Measurements from ENCODE around the gene LRMDA.

The LRMDA gene

DNA sequence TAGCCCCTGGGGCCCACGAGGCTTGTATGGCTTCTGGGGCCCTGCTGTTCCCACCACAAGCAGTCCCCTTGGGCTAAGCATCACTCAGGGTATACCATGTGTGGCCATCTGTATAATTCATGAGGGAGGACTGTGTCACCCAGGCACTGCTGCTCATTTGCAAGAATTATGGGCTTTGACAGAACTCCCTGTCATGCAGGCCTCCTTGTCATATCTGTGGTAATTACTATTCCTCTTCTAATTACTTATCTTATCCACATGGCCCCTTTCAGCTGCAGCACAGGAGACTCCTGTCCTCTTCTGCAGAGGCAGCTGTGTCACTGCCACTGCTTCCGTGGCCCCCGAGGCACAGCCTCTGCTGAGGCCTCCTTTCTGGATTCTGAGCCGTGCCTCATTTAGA, 46.3 kb downstream of the LRMDA start:
- Mint-ChIP-seq H3K4me1 (ENCODE audit: low read depth) (no peaks in the 10 kb centered on the region), H3K9me3 (no peaks in the 10 kb centered on the region), H3K36me3 (ENCODE audit: low read depth) (no peaks in the 10 kb centered on the region), H3K4me3 (peak overlapping the region; percentile 19), H3K27ac (no peak overlapping the region), H3K27me3 (ENCODE audit: low read depth) (no peaks in the 10 kb centered on the region)

DNA sequence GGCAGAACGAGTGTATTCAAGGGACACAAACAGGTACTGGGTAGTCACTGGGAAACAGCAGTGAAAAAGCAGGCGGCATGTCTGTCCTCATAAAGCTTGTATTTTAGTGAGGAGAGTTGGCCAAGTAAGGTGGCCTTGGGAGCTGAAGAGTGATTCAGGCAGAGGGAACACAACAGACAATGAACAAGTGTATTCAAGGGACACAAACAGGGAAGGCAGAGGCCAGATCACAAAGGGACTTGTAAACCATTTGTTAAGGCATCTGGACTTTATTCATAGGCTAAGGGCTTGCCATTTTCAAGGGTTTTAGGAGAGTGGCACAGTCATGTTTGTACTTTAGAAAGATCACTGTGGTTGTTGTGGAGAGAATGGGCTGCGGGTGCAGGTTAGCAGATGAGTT, 49.0 kb downstream of the LRMDA start:
- H3K27ac Mint-ChIP-seq = no peak overlapping the region

DNA sequence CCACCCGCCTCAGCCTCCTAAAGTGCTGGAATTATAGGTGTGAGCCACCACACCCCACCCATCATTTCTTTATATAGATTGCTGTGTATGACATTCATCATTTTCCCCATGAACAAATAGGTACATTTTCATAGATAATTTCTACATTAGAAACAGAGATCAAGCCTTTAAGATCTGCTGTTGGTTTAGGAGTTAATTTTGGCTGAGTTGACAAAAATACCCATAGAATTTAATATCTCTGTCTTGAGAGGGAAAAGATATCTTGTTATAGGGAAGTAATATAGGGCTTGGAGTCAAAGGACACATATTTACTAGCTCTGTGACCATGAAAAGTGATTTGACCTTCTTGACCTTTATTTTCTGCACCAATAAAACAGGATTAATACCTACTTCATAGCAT, 51.8 kb downstream of the LRMDA start:
- no peaks in the 10 kb centered on the region for H3K27me3 Mint-ChIP-seq (ENCODE audit: low read depth)
- H3K4me1 Mint-ChIP-seq (ENCODE audit: low read depth) = no peaks in the 10 kb centered on the region
- H3K27ac Mint-ChIP-seq = no peak overlapping the region
- no peaks in the 10 kb centered on the region for H3K9me3 Mint-ChIP-seq
- H3K4me3 Mint-ChIP-seq = no peak overlapping the region
- H3K36me3 Mint-ChIP-seq (ENCODE audit: low read depth) = no peaks in the 10 kb centered on the region

More for the DNA sequence above, 49.0 kb downstream of the LRMDA start:
- H3K27me3 Mint-ChIP-seq (ENCODE audit: low read depth) = no peaks in the 10 kb centered on the region
- H3K9me3 Mint-ChIP-seq = no peaks in the 10 kb centered on the region
- H3K4me3 Mint-ChIP-seq = no peak overlapping the region
- no peaks in the 10 kb centered on the region for H3K4me1 Mint-ChIP-seq (ENCODE audit: low read depth)
- H3K36me3 Mint-ChIP-seq (ENCODE audit: low read depth) = no peaks in the 10 kb centered on the region

DNA sequence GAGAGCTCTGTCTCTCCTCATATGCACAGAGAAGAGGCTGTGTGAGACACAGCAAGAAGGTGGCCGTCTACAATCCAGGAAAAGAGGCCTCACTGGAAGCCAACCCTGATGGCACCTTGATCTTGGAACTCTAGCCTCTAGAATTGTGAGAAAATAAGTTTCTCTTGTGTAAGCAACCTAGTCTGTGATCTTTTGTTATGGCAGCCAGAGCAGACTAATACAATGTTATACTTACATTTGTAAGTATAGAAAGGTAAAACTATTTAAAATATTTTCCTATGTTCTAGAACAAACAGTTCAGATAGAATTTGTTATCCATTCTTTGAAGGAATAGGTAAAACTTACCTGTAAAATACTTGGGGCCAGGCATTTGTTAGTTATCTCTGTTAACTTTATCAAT, 53.3 kb downstream of the LRMDA start:
- Mint-ChIP-seq H3K27ac (no peak overlapping the region), H3K4me3 (no peak overlapping the region), H3K27me3 (ENCODE audit: low read depth) (no peaks in the 10 kb centered on the region), H3K36me3 (ENCODE audit: low read depth) (no peaks in the 10 kb centered on the region), H3K4me1 (ENCODE audit: low read depth) (no peaks in the 10 kb centered on the region), H3K9me3 (no peaks in the 10 kb centered on the region)

DNA sequence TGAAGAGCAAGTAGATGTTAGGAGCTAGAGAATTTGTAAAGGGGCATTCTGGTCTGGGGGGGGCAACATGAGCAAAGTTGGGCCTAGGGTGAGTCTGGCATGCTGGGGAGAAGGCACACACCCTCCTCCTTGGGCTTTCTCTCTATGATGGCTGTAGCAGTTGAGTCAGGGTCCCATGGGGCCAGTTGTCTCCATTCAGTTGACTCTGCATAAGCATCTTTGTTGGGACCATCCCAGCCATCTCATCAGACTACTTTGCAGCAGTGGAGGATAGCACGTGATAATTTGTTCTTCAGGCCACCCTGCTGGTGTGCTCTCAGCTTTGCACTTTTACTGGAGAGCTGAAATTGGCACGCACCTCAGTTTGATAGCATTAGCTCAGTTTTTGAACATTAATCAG, 55.2 kb downstream of the LRMDA start:
- H3K4me3 Mint-ChIP-seq = no peak overlapping the region
- no peaks in the 10 kb centered on the region for H3K27me3 Mint-ChIP-seq (ENCODE audit: low read depth)
- no peaks in the 10 kb centered on the region for H3K4me1 Mint-ChIP-seq (ENCODE audit: low read depth)
- H3K36me3 Mint-ChIP-seq (ENCODE audit: low read depth) = no peaks in the 10 kb centered on the region
- H3K9me3 Mint-ChIP-seq = no peaks in the 10 kb centered on the region
- no peak overlapping the region for H3K27ac Mint-ChIP-seq

DNA sequence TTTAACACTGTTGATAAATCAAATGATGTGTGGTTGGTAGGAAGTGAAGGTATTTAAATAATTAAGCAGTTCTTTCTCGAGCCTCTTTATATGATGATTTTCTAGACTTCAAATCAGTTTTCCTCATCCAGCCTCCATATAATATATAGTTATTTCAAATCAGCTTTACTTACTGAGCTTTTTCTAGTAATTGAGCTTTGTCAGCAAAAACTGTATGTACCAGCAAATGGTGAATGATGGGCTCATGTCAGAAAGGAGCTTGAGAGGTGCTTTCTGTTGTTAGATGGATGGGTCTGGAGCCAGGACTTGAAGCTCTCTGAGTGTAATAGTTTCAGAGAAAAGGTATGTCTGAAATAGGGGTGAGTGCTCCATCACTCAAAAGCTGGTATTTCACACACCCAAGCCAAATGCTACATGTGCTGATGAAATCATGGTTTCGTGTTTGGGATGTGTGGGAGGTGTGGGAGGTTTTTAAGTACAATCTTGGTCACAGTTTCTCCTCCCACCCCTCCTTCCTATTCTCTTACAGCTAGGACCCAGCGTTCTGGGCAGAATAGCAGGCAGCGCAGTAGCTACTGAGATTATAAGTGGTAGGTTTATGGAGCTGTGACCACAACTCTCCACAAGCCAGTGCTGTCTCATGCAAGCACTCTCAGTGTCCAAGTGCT, 55.8 kb downstream of the LRMDA start:
- H3K27ac Mint-ChIP-seq = no peak overlapping the region
- H3K9me3 Mint-ChIP-seq = no peaks in the 10 kb centered on the region
- no peaks in the 10 kb centered on the region for H3K27me3 Mint-ChIP-seq (ENCODE audit: low read depth)
- H3K36me3 Mint-ChIP-seq (ENCODE audit: low read depth) = no peaks in the 10 kb centered on the region
- H3K4me3 Mint-ChIP-seq = no peak overlapping the region
- no peaks in the 10 kb centered on the region for H3K4me1 Mint-ChIP-seq (ENCODE audit: low read depth)

DNA sequence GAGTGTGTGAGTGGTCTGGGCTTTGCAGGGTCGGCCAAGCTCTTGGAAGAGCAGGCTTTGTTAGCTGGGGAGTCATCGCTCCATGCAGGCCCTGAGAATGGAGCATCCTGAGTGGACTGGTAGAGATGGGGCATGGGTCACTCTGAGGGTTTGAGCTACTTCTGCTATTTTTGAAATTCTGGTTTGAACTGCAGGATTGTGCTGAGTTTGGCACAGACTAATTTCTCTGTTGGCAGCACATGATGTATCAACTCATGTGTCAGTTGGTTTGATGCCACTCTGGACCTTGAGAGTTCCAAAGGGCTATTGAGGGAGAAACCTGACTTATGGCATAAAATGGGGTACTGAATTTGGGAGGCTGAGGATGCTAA, 56.3 kb downstream of the LRMDA start:
- no peak overlapping the region for H3K27ac Mint-ChIP-seq
- H3K4me3 Mint-ChIP-seq = no peak overlapping the region
- no peaks in the 10 kb centered on the region for H3K4me1 Mint-ChIP-seq (ENCODE audit: low read depth)
- H3K27me3 Mint-ChIP-seq (ENCODE audit: low read depth) = no peaks in the 10 kb centered on the region
- H3K9me3 Mint-ChIP-seq = no peaks in the 10 kb centered on the region
- H3K36me3 Mint-ChIP-seq (ENCODE audit: low read depth) = no peaks in the 10 kb centered on the region

DNA sequence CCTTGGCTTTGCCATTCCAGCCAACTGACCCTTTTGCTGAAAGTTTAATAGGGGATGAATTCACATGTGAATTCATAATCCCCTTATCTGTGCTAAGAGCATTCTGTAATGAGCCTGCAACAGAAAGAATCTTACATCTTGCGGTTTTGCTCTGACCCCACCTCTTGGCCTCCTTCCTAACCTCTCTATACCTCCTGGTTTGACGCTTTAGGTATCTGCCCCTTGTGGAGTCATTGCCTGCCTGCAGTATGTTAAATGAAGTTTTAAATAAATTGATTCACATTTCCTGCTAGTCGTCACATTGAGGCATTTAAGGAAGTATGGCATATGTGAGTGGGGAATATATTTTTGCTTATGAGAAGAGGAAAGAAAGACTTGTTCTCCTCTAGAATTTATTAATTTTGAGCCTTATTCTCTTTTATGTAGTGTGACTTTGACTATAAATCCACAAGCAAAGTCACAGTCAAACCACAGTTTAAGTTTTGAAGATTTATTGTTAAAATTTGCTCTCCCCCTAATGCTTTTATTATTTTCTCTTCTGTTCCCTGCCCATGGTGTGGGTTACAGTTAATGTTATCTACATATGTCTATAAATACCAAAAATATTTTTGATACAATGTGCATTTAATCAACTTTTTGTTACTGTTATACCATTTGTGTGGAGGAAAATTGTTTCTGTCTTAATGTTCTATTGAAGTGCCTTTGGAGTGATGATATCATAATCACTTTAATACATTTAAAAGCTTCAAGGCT, 60.9 kb downstream of the LRMDA start:
- no peaks in the 10 kb centered on the region for H3K27me3 Mint-ChIP-seq (ENCODE audit: low read depth)
- H3K9me3 Mint-ChIP-seq = no peaks in the 10 kb centered on the region
- H3K4me1 Mint-ChIP-seq (ENCODE audit: low read depth) = no peaks in the 10 kb centered on the region
- no peak overlapping the region for H3K27ac Mint-ChIP-seq
- no peak overlapping the region for H3K4me3 Mint-ChIP-seq
- no peaks in the 10 kb centered on the region for H3K36me3 Mint-ChIP-seq (ENCODE audit: low read depth)

DNA sequence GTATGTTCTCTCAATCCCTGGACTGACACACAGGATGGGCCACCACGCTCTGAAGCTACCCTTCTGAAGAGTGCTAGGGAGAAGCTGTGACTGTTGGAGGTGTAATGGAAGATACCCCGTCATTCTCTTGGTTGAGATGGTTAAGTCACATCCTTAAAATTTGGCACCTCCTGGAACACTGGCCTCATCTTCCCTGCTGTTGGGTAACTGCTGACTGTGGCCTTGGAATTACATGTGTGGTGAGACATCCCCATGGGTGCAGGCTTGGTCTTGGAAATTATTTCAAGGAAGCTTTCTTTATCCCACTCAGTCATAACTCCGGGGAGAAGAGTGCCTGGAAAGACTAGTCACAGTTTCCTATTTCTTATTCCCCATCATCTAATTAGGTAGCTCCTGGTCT, 62.0 kb downstream of the LRMDA start:
- no peak overlapping the region for H3K27ac Mint-ChIP-seq
- no peaks in the 10 kb centered on the region for H3K4me1 Mint-ChIP-seq (ENCODE audit: low read depth)
- H3K36me3 Mint-ChIP-seq (ENCODE audit: low read depth) = no peaks in the 10 kb centered on the region
- H3K9me3 Mint-ChIP-seq = no peaks in the 10 kb centered on the region
- H3K4me3 Mint-ChIP-seq = no peak overlapping the region
- H3K27me3 Mint-ChIP-seq (ENCODE audit: low read depth) = no peaks in the 10 kb centered on the region

DNA sequence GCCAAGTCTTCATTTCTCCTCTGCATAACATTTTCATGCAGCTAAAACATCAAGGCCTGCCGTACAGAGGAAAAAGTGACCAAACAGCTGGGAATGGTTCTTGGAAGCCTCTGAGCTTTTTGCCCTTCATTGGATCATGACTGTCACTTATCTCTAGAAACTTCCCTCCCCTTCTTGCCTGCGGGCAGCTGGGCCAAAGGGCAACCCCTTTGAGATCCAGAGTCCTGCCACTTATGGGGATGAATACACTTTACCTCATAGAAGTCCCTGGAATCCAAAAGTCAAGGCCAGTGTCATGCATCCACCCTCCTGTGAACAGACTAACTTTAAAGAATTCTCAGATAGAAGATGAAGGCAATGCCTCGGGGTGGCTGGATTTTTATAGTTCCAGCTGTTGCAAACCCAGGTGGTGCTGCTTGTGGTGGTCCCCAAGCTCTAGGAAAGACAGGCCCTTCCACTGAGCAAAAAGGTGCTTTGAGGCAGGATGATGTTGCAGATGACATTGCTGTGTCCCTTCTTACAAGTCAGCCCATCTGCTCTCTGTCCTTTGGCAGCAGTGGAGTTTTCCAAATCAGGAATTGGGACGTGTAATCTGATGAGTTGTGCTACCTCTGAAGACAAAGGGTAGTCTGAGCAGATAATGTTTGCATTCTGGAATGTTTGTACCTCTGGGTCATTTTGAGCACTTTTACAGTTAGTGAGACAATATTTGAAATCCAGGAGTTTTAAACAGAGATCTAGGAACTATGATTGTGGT, 64.2 kb downstream of the LRMDA start:
- Mint-ChIP-seq H3K27me3 (ENCODE audit: low read depth) (no peaks in the 10 kb centered on the region), H3K27ac (no peak overlapping the region), H3K4me1 (ENCODE audit: low read depth) (no peaks in the 10 kb centered on the region), H3K4me3 (no peak overlapping the region), H3K9me3 (no peaks in the 10 kb centered on the region), H3K36me3 (ENCODE audit: low read depth) (no peaks in the 10 kb centered on the region)

DNA sequence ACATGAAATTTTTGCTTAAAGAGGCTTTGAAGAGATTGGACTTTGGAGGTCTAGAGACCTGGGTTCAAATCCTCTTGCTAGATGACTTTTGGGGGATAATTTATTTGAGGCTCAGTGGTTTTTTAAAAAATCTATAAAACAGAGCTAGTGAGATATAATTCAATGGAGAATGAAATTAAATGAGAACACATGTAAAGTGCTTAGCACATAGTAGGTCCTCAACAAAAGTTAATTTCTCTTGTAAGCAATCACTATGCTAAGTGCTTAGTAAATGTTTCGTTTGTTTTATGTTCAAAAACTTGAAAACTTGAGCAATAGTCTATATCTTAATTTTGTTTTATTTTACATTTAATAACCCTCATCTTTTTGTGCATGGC, 64.8 kb downstream of the LRMDA start:
- Mint-ChIP-seq H3K4me3 (no peak overlapping the region), H3K27me3 (ENCODE audit: low read depth) (no peaks in the 10 kb centered on the region), H3K27ac (no peak overlapping the region), H3K4me1 (ENCODE audit: low read depth) (no peaks in the 10 kb centered on the region), H3K36me3 (ENCODE audit: low read depth) (no peaks in the 10 kb centered on the region), H3K9me3 (no peaks in the 10 kb centered on the region)

DNA sequence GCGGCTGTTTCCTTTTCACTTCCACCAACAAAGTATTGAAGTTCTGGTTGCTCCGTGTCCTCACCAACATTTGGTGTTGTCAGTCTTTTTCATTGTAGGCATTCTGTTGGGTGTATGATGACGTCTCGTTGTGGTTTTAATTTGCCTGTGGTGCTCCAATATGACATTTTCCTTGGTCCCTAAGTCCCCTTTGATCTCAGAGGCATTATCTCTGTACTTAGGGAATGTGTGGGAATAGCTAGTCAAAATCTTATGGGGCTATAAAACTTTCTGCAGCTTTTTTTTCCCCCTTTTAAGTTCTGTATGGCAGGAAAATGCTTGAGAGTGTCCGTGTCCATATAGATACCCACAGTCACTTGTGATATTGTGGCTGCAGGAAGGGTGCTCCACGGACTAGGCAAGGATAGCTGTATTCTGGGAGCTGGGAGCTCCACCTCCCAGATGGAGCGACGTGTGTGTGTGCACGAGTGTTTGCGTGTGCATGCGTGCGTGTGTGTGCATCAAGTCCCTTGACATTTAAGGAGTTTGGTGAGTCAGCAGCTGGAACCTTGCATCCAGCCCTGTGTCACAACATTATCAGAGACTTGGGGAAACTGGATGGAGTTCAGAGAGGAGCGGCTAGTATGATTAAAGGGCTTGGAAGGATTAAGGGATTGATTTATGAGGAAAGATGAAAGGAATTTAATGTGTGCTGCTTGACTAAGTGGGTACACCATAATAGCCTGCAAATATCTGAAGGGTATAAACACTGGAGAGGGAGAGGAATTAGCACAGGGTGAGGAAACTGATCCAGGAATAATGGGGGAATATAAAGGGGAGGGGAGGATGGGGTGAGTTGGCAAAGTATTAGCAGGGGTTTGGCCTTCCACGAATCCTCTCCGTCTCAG, 66.8 kb downstream of the LRMDA start:
- Mint-ChIP-seq H3K4me1 (ENCODE audit: low read depth) (no peaks in the 10 kb centered on the region), H3K4me3 (no peak overlapping the region), H3K27me3 (ENCODE audit: low read depth) (no peaks in the 10 kb centered on the region), H3K9me3 (no peaks in the 10 kb centered on the region), H3K36me3 (ENCODE audit: low read depth) (no peaks in the 10 kb centered on the region), H3K27ac (no peak overlapping the region)

DNA sequence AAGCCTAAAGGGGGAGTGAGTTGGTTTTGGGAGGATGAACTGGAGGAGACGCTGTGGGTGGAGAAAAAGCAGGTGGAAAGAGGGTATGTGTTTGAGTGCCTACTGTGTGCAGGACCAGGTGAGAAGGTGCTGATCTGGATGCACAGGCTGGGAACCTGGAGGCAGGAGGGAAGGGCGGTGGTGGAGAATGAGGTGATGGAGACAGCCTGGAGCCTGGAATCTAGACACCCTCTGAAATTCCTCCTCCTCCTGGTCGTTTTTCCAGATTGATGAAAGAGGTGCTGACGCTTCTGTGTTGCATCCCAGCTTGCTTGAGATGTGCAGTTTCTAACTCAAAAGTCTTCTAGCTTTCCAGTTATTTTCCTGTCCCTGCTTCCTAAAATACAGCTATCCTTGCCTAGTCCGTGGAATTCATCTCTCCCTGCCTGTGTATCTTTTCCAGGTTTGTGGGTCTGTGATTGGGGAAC, 67.5 kb downstream of the LRMDA start:
- H3K4me3 Mint-ChIP-seq = no peak overlapping the region
- H3K27ac Mint-ChIP-seq = no peak overlapping the region
- no peaks in the 10 kb centered on the region for H3K9me3 Mint-ChIP-seq
- no peaks in the 10 kb centered on the region for H3K4me1 Mint-ChIP-seq (ENCODE audit: low read depth)
- H3K27me3 Mint-ChIP-seq (ENCODE audit: low read depth) = no peaks in the 10 kb centered on the region
- no peaks in the 10 kb centered on the region for H3K36me3 Mint-ChIP-seq (ENCODE audit: low read depth)

DNA sequence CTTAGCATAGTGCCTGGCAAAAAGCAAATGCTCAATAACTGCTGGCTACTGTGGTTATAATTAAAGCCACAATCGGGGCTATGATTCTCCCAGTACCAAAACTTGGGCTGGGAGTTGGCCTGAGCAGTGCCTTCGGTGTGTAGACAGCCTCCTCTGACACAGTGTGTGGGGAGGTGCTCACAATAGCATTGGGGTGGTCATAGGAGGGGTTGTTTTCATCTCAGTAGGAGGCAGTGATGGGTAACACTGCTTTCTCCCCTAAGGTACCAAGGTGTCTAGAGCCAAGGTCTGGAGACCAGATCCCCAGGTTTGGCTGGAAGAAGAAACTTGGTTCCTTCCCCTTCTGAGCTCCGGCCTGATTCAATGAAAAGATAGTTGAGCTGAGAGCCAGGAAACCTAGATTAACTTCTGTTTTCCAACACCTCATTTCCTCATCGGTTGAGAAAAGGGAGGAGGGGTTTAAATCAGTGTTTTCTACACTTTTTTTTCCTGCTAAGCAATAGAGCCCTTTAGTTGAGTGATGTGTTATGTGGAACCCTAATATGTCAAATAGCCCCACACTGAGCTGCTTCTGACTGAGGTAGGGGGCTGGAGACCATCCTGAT, 68.2 kb downstream of the LRMDA start:
- H3K27ac Mint-ChIP-seq = no peak overlapping the region
- H3K4me3 Mint-ChIP-seq = no peak overlapping the region
- H3K27me3 Mint-ChIP-seq (ENCODE audit: low read depth) = no peaks in the 10 kb centered on the region
- H3K4me1 Mint-ChIP-seq (ENCODE audit: low read depth) = no peaks in the 10 kb centered on the region
- no peaks in the 10 kb centered on the region for H3K36me3 Mint-ChIP-seq (ENCODE audit: low read depth)
- H3K9me3 Mint-ChIP-seq = no peaks in the 10 kb centered on the region

Measured in T-helper 1 cell treated with Interleukin-12 subunit alpha and Interleukin-12 subunit beta and Interleukin-4 antibody, amounts not matched to agents 30 μg/mL and 1 μg/mL, for 36 hours (primary cell).